Astrocyte of the spinal cord (primary cell): ENCODE data around the gene MTHFD2L.

Experiments used
- DNase-seq: peaks from one replicate; pipeline ENCODE4 v3.0.0; 2011; ENCODE audit warnings: low read depth, low spot score
- H3K4me3 ChIP-seq: 2 replicates; pipeline ENCODE4 v1.5.1; 2011; ENCODE audit warnings: low read depth, mild to moderate bottlenecking, low read length, moderate library complexity
- in situ Hi-C: cut with HindIII; loops from 2 replicates; pipeline ENCODE4 v1.10.0; 2017; ENCODE audit warnings: low sequenced_read_pairs
- TF ChIP-seq, protein P1 (sequence below): IDR thresholded peaks from 2 replicates; pipeline ENCODE4 v1.5.1; 2012; ENCODE audit warnings: low read depth, mild to moderate bottlenecking, low read length, inconsistent platforms

MTHFD2L gene

GRCh38 chr4:74111306-74111975 is 46.5 kb upstream of the MTHFD2L start:
- TF ChIP-seq, protein P1, sequence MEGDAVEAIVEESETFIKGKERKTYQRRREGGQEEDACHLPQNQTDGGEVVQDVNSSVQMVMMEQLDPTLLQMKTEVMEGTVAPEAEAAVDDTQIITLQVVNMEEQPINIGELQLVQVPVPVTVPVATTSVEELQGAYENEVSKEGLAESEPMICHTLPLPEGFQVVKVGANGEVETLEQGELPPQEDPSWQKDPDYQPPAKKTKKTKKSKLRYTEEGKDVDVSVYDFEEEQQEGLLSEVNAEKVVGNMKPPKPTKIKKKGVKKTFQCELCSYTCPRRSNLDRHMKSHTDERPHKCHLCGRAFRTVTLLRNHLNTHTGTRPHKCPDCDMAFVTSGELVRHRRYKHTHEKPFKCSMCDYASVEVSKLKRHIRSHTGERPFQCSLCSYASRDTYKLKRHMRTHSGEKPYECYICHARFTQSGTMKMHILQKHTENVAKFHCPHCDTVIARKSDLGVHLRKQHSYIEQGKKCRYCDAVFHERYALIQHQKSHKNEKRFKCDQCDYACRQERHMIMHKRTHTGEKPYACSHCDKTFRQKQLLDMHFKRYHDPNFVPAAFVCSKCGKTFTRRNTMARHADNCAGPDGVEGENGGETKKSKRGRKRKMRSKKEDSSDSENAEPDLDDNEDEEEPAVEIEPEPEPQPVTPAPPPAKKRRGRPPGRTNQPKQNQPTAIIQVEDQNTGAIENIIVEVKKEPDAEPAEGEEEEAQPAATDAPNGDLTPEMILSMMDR, result no peak
- no peak overlapping the region for H3K4me3 ChIP-seq
- DNase-seq, result no peak
- in situ Hi-C loops, result no loop called here

DNA sequence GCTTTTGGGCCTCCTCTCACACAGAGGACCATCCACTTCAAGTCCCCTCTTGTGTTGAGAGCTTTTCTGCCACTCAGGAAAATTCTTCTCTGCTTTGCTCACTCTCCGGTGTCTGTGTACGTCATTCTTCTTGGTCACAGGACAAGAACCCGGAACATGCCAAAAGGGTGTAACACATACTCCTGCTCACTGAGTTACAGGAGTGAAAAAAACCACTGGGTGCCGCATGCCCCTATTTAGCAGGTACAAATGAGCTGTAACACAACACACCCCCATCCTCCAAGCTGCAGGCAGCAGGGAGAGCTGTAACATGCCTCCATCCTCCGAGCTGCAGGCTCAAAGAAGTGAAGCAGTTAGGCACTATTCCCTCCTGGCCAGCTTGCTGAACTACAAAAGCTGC is 45.9 kb upstream of the MTHFD2L start:
- in situ Hi-C loops, result no loop called here
- TF ChIP-seq, protein P1, result no peak
- H3K4me3 ChIP-seq, result no peak overlapping the region
- peak; percentile 78 for DNase-seq

DNA sequence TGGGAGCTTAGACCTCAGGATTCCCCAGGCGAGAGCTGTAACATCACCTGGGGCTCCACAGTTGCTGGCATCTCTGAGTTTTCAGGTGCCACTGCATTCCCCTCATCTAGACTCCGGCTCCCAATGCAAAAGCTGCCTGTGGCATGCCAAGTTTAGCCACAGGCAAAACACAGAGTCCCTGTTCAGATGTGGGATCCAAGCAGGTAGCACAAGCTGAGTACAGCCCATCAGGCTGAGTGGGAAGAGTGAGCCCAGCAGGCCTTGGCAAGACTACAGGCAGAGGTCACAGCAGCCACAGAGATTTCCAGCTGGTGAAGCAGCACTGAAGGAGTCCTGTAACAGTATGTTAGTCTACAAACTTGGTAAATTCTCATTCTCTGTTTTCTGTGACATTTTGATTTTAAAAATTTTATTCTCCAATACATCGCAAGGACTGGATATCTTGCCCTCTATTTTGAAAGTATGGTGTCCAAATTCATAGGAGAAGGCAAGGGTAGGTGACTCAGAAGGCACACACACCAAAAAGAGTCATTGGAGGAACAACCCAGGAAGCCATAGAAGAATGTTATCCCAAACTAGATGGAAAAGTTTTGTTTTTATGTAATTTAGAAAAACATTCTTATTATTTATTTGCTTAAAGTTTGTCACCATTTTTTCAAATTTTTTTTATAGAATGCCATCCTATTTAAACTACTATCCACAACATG is 45.4 kb upstream of the MTHFD2L start:
- in situ Hi-C loops, result no loop called here
- TF ChIP-seq, protein P1, result no peak
- peak; percentile 56 for DNase-seq
- no peak overlapping the region for H3K4me3 ChIP-seq

DNA sequence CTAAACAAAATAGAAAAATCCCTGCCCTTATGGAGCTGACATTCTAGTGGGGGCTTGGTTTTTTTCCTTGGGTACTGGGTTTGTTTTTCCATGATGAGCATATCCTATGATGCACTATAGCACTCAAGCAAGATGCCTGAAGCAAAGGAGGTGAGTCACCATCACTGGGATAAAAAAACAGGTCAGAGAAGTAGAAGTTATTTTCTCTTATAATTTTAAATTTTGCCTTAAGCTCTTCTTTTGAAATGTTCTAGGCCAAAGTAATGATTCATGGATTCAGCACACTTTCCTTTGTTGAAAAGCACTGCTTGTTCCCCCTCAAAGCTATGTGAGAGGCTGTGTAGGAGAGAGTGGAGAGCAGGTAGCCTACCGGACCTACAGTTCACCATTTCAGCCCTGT is 43.7 kb upstream of the MTHFD2L start:
- TF ChIP-seq, protein P1, result no peak
- in situ Hi-C loops, result no loop called here

DNA sequence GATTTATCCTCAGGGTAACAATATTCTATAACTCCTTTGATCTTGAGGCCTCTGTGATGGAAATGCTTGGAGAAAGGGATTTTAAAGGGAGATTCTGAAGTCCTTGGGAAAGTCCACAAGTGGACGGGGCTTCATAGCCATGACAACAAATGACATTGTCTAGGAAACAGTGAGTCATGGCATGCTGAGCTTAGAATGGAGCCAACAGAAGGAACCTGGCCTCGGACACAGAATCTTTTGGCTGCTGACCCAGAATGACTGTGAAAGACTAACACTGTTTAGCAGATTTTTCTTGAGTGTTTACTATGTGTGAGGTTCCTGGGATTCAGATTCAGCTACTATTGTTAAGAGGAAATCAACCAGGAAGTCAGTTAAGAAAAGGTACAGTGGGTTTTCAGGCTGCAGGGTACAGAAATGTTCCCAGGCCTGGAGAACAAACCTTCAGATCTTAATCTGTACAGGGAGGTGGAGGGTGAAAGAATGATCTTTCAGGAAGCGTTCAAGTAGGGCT is 40.8 kb upstream of the MTHFD2L start:
- in situ Hi-C loops, result no loop called here
- H3K4me3 ChIP-seq, result no peak overlapping the region
- DNase-seq, result peak; percentile 98
- TF ChIP-seq, protein P1, result no peak

More for the DNA sequence above, 43.7 kb upstream of the MTHFD2L start:
- H3K4me3 ChIP-seq, result no peak overlapping the region
- DNase-seq, result peak; percentile 86

GRCh38 chr4:74118600-74119338 is 39.1 kb upstream of the MTHFD2L start:
- in situ Hi-C loops, result no loop called here
- TF ChIP-seq, protein P1, result no peak
- DNase-seq, result no peak
- no peak overlapping the region for H3K4me3 ChIP-seq
